CD14-positive monocyte (primary cell): Measurements from ENCODE around the gene BRSK2. TPM values are rescaled to one million over a fixed set of nuclear protein-coding genes. Genes with fewer than 3 reads are reported as not detected.
A peak's percentile ranks its signal among the peaks of the same experiment; 100 is the strongest.

Experiments used
- DNase-seq, 3 donors: peaks; one replicate each; pipeline ENCODE4 v3.0.0-alpha.2; 2011 to 2022
- H2AFZ ChIP-seq: 2 replicates; pipeline ENCODE4 v1.6.0; 2012; ENCODE audit warnings: mild to moderate bottlenecking, low read depth, low read length, inconsistent platforms; ENCODE audit not compliant: insufficient read depth, poor library complexity, severe bottlenecking
- H3K27ac ChIP-seq, 2 donors: 1 replicate in 1 of 2; 2 replicates in 1 of 2; pipeline ENCODE4 v1.5.1; 2012 to 2013; ENCODE audit warnings: low read length in 2 of 2, control low read depth in 1 of 2, inconsistent platforms in 1 of 2, low read depth in 1 of 2, mild to moderate bottlenecking in 1 of 2
- H3K27me3 ChIP-seq, 2 donors: one replicate each; pipeline versions ENCODE4 v1.6.0 to v1.6.1; 2011 to 2013; ENCODE audit warnings: low read length in 2 of 2; ENCODE audit not compliant: control insufficient read depth in 2 of 2, insufficient read depth in 2 of 2
- H3K36me3 ChIP-seq, 2 donors: replicated peaks in 1 of 2; 1 replicate in 1 of 2; 2 replicates in 1 of 2; pipeline versions ENCODE4 v1.5.1 to v1.6.1; 2012 to 2013; ENCODE audit warnings: low read length in 2 of 2, control low read depth in 1 of 2, inconsistent platforms in 1 of 2, mild to moderate bottlenecking in 1 of 2; ENCODE audit not compliant: insufficient read depth in 2 of 2, control insufficient read depth in 1 of 2
- H3K4me1 ChIP-seq, 2 donors: 1 replicate in 1 of 2; 2 replicates in 1 of 2; pipeline versions ENCODE4 v1.5.1 to v1.6.1; 2012 to 2013; ENCODE audit warnings: low read length in 2 of 2, control low read depth in 1 of 2, inconsistent platforms in 1 of 2, mild to moderate bottlenecking in 1 of 2, moderate library complexity in 1 of 2; ENCODE audit not compliant: insufficient read depth in 2 of 2, control insufficient read depth in 1 of 2
- H3K4me2 ChIP-seq: replicated peaks from 2 replicates; pipeline ENCODE3; 2012; ENCODE audit warnings: low read length, moderate library complexity, mild to moderate bottlenecking; ENCODE audit not compliant: poor library complexity, severe bottlenecking; ENCODE audit errors: extremely low read depth
- H3K4me3 ChIP-seq, 3 experiments: fragments of 200-600 bp in 1 of 3; sonication (generic) in 1 of 3; replicated peaks in 1 of 3; 1 replicate in 2 of 3; 2 replicates in 1 of 3; pipeline ENCODE4 v1.5.1; 2011 to 2013; ENCODE audit warnings: low read length in 3 of 3, mild to moderate bottlenecking in 3 of 3, control low read depth in 2 of 3, low read depth in 2 of 3, inconsistent platforms in 1 of 3, moderate library complexity in 1 of 3
- H3K79me2 ChIP-seq: 2 replicates; pipeline ENCODE4 v1.6.0; 2012; ENCODE audit warnings: mild to moderate bottlenecking, control low read depth, inconsistent platforms, low read length, moderate library complexity; ENCODE audit not compliant: insufficient read depth
- H3K9ac ChIP-seq: 2 replicates; pipeline ENCODE4 v1.6.0; 2017; ENCODE audit warnings: low read length, mild to moderate bottlenecking; ENCODE audit not compliant: insufficient read depth, poor library complexity, severe bottlenecking
- H3K9me3 ChIP-seq, 2 donors: replicated peaks in 1 of 2; 1 replicate in 1 of 2; 2 replicates in 1 of 2; pipeline versions ENCODE4 v1.5.1 to v1.6.1; 2012 to 2013; ENCODE audit warnings: low read length in 2 of 2, control low read depth in 1 of 2; ENCODE audit not compliant: control insufficient read depth in 1 of 2, insufficient read depth in 1 of 2
- H4K20me1 ChIP-seq: 2 replicates; pipeline ENCODE4 v1.6.0; 2012; ENCODE audit warnings: mild to moderate bottlenecking, low read length, control low read depth, moderate library complexity; ENCODE audit not compliant: insufficient read depth
- H3K27ac Mint-ChIP-seq, 7 donors: one replicate each; pipeline ENCODE4 v1.8.0; 2020; ENCODE audit warnings: mild to moderate bottlenecking in 7 of 7, mixed read lengths in 7 of 7, moderate library complexity in 6 of 7, inconsistent platforms in 2 of 7
- H3K27me3 Mint-ChIP-seq, 3 donors: one replicate each; pipeline ENCODE4 v1.8.0; 2021 to 2022; ENCODE audit warnings: low read depth in 3 of 3, mild to moderate bottlenecking in 3 of 3, mixed read lengths in 3 of 3, moderate library complexity in 3 of 3, inconsistent platforms in 1 of 3
- H3K36me3 Mint-ChIP-seq, 2 donors: one replicate each; pipeline ENCODE4 v1.8.0; 2020; ENCODE audit warnings: mixed read lengths in 2 of 2, inconsistent platforms in 1 of 2, mild to moderate bottlenecking in 1 of 2
- H3K4me1 Mint-ChIP-seq: one replicate; pipeline ENCODE4 v1.8.0; 2020; ENCODE audit warnings: mild to moderate bottlenecking, mixed read lengths
- H3K4me3 Mint-ChIP-seq, 2 donors: one replicate each; pipeline ENCODE4 v1.8.0; 2020; ENCODE audit warnings: mild to moderate bottlenecking in 2 of 2, mixed read lengths in 2 of 2, moderate library complexity in 1 of 2
- H3K9me3 Mint-ChIP-seq, 7 donors: one replicate each; pipeline ENCODE4 v1.8.0; 2020 to 2022; ENCODE audit warnings: mixed read lengths in 7 of 7, mild to moderate bottlenecking in 6 of 7, moderate library complexity in 6 of 7, inconsistent platforms in 2 of 7
- WGBS: methylation state at CpG from one replicate; pipeline ENCODE4 v1.1.5; 2013; ENCODE audit warnings: missing lambda C conversion rate; ENCODE audit not compliant: insufficient coverage; 5-methylcytosine and 5-hydroxymethylcytosine counted together
- intact Hi-C, 2 donors: fragments of 100-400 bp; cut with micrococcal nuclease; formaldehyde crosslinking; loops; one replicate each; pipeline versions ENCODE4 v1.15.0 to v1.15.1; 2023
- polyA plus RNA-seq, 3 donors: library from polyadenylated mRNA; depleted of rRNA in 1 of 3; unstranded in 2 of 3; stranded (reverse) in 1 of 3; fragments of 300-500 nt in 2 of 3; fragments of >200 nt in 1 of 3; fragmentation: Illumina TruSeq in 2 of 3; gene quantifications; 1 replicate in 2 of 3; 2 replicates in 1 of 3; pipeline ENCODE4 v1.2.3, GENCODE V29; 2012 to 2021
- TF ChIP-seq, protein P1 (sequence below): fragments of 200-600 bp; IDR thresholded peaks from one replicate; pipeline ENCODE4 v1.8.0; 2022; ENCODE audit warnings: antibody characterized with exemption, mild to moderate bottlenecking

The BRSK2 gene
- polyA plus RNA-seq, 3 donors: 0.13 TPM; not detected in 2

DNA sequence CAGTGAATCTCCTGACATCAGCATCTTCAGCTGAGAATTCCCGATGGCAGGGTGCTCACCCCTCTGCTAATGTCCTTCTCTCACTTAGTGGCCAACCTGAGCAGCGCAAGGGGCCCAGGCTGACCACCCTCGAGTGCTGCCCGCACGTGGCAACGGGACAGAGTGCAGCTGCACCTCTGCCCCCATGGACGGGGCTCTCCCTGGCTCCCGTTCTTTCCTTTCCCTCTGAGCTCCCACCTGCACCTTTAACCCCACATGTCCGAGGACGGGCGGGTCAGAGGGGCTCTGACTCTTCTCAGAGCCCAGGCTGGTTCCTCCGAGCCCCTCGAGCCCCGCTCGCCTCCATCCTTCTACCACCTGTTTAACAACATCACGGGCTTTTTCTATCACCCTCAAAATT lies 77.0 kb downstream of the BRSK2 start:
- peaks cover 0 to 5% (median 0%) of the 10 kb centered on the region in 3 donors for H3K27me3 Mint-ChIP-seq
- no peak overlapping the region for H3K4me3 Mint-ChIP-seq
- no peaks in the 10 kb centered on the region for H3K27me3 ChIP-seq
- TF ChIP-seq, protein P1, sequence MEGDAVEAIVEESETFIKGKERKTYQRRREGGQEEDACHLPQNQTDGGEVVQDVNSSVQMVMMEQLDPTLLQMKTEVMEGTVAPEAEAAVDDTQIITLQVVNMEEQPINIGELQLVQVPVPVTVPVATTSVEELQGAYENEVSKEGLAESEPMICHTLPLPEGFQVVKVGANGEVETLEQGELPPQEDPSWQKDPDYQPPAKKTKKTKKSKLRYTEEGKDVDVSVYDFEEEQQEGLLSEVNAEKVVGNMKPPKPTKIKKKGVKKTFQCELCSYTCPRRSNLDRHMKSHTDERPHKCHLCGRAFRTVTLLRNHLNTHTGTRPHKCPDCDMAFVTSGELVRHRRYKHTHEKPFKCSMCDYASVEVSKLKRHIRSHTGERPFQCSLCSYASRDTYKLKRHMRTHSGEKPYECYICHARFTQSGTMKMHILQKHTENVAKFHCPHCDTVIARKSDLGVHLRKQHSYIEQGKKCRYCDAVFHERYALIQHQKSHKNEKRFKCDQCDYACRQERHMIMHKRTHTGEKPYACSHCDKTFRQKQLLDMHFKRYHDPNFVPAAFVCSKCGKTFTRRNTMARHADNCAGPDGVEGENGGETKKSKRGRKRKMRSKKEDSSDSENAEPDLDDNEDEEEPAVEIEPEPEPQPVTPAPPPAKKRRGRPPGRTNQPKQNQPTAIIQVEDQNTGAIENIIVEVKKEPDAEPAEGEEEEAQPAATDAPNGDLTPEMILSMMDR: no peak
- intact Hi-C loops: no loop called here
- H3K9me3 Mint-ChIP-seq: peaks cover 7 to 22% (median 11%) of the 10 kb centered on the region in 7 donors
- no peaks in the 10 kb centered on the region for H4K20me1 ChIP-seq
- no peak overlapping the region for H3K4me3 ChIP-seq
- no peaks in the 10 kb centered on the region for H3K79me2 ChIP-seq
- no peaks in the 10 kb centered on the region for H3K4me1 Mint-ChIP-seq
- DNase-seq: no peak
- H3K4me1 ChIP-seq: no peaks in the 10 kb centered on the region
- WGBS: 93% methylated on average over 16 of the region's 16 CpGs
- no peak overlapping the region for H3K27ac ChIP-seq
- H3K9ac ChIP-seq: no peak overlapping the region
- H3K4me2 ChIP-seq: no peak overlapping the region
- H3K36me3 ChIP-seq: peaks cover 20 to 39% of the 10 kb centered on the region in 2 donors
- no peak overlapping the region for H2AFZ ChIP-seq
- H3K36me3 Mint-ChIP-seq: peaks cover 31 to 46% of the 10 kb centered on the region in 2 donors
- H3K9me3 ChIP-seq: peaks cover 0 to 27% of the 10 kb centered on the region in 2 donors
- peak overlapping the region in 1 of 7 donors; percentile 68 for H3K27ac Mint-ChIP-seq

GRCh38 chr11:1467270-1467669 lies 77.5 kb downstream of the BRSK2 start:
- Histone ChIP-seq H3K27ac (no peak overlapping the region), H3K4me2 (no peak overlapping the region), H4K20me1 (no peaks in the 10 kb centered on the region), H3K36me3 (peaks cover 20 to 41% of the 10 kb centered on the region in 2 donors), H3K9me3 (peaks cover 0 to 27% of the 10 kb centered on the region in 2 donors), H3K9ac (no peak overlapping the region), H2AFZ (no peak overlapping the region), H3K27me3 (no peaks in the 10 kb centered on the region), H3K4me3 (no peak overlapping the region), H3K79me2 (no peaks in the 10 kb centered on the region), H3K4me1 (no peaks in the 10 kb centered on the region)
- no peaks in the 10 kb centered on the region for H3K4me1 Mint-ChIP-seq
- peaks cover 7 to 22% (median 11%) of the 10 kb centered on the region in 7 donors for H3K9me3 Mint-ChIP-seq
- TF ChIP-seq, protein P1: no peak
- H3K4me3 Mint-ChIP-seq: no peak overlapping the region
- no peak for DNase-seq
- H3K27me3 Mint-ChIP-seq: peaks cover 0 to 5% (median 0%) of the 10 kb centered on the region in 3 donors
- intact Hi-C loops: no loop called here
- peak overlapping the region in 1 of 7 donors; percentile 68 for H3K27ac Mint-ChIP-seq
- 96% methylated on average over 8 of the region's 9 CpGs for WGBS
- peaks cover 31 to 46% of the 10 kb centered on the region in 2 donors for H3K36me3 Mint-ChIP-seq
